ENCODE data around the gene NFRKB.

NFRKB gene

DNA sequence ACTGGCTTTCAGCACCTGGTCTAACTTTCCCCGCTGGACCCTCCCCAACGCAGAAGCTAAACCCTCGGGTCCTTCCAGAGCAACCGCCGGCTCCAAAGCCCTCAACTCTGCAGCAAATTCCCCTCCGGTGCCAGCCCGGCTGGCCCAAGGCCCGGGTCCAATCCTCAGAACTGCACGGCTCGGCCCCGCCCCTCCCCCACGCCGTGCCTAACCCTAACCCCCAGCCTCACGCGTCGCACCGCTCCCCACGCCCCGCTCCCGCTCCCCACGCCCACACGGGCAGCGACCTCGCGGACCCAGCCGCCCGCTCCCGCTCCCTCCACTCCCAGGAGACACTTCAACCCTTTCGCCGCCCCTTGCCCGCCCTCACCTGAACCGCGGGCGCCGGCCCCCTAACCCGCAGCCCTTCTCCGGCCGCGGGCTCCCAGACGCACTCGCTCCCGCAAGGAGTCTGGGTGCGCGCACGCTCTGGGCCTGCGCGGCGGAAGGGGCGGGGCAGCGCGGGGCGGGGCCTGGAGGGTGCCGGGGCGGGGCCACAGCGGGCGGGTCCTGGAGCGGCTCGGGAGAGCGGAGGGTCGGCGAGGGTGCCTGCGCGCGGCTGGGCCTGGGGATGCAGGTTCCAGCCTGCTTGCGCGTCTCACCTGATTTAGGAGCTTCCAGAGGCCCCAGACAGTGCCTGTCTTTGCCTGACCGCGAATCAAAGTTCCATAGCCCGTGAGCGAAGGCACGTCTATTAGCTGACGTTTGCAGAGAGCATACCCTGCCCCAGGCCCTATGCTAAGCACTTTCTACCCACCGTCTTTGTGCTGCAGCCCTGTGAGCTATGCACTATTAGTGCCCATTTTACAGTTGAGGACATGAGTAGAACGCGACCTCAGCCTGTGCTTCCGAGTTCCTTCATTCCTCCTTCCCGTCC, at the start of gene NFRKB:
Gene NFRKB, minus strand, starts transcription at position 453 of the 916 bp plus-strand sequence. CDS start 2,729 bp downstream, outside the sequence.
- DNase-seq: peak; percentile 82 to 92

GRCh38 chr11:129944696-129945095, 49.3 kb upstream of the NFRKB start:
- DNase-seq: no peak

- no peak for DNase-seq
Measured at GRCh38 chr11:129943036-129943435, 47.7 kb upstream of the NFRKB start.

GRCh38 chr11:129939510-129939909, 44.1 kb upstream of the NFRKB start:
- DNase-seq: no peak

- no peak for DNase-seq
Measured at GRCh38 chr11:129938764-129939163, 43.4 kb upstream of the NFRKB start.

DNA sequence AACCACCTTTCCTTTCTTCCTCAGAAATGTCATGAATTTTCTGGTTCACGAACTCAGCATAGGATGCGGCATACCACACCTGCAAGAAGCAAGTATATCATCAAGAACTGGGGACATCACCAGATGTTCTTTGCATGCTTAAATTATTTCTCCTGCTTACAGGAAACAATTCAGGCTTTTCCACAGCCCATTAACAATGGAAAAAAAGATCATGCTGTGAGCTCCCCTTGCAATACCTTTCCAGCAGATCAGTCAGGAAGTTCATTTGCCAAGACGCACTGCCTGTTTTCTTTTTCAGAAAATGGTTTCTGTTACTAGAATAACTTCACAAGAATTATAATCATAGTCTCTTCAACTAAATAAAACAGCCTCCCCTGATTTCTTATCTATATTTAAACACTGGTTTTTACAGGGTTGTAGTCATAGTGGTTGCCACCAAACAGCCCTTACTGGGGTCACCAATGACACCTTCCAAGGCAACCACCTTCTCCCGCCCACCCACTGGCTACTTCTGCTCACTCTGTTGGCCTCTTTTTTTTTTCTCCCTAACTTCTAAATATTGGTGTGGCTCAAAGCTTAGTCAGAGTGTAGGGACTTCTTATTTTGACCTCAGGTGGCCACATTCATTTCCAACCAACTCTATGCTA, 42.3 kb upstream of the NFRKB start:
- no peak for DNase-seq

- no peak for DNase-seq
Measured at GRCh38 chr11:129935723-129936122, 40.3 kb upstream of the NFRKB start.

DNA sequence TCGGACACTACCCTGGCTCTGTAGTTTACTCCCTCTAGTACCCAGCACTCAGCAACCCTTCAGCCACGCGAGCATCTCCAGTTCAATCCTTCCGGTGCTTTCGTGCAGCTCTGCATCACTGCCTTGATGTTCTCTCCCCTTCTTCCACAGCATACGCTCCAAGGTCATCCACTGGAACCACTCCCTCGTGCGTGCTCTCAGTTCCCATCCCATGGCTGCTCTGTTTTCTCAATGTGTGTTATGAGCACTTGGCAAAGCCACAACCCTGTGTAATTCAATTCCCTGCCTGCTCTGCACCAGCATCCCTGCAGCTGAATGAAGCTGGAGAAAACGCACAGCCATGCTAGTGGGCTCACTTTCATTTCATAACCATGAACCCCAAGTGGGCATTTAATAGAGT, 38.5 kb upstream of the NFRKB start:
- no peak for DNase-seq

- DNase-seq: no peak
Measured at GRCh38 chr11:129933262-129933661, 37.9 kb upstream of the NFRKB start.

DNA sequence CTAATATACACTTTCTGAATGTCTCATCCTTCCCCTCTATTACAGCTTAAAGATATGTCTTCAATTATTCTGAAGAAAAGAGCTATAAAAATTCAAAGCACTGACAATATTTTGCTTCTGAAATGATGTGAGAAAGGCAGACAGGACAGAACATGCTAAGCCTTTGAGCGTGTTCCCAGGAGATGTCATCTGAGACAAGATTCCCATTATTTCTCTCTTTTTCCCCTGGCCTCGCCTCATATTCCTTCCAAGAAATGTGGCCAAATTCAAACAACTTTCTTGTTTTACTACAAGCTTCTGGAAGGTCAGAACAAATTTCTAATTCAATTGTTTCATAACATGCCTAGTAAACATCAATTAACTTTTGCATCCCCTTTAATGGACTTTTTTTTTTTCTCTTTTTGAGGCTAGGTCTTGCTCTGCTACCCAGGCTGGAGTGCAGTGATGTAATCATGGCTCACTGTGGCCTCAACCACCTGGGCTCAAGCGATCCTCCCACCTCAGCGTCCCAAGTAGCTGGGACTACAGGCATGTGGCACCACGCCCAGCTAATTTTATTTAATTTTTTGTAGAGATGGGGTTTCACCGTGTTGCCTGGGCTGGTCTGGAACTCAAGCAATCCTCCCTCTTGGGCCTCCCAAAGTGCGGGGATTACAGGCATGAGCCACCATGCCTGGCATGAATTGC, 37.1 kb upstream of the NFRKB start:
- no peak for DNase-seq

- DNase-seq: no peak
Measured at GRCh38 chr11:129930743-129931142, 35.4 kb upstream of the NFRKB start.

GRCh38 chr11:129930296-129930695, 34.9 kb upstream of the NFRKB start:
- no peak for DNase-seq

GRCh38 chr11:129929721-129930120, 34.3 kb upstream of the NFRKB start:
- no peak for DNase-seq

- DNase-seq: no peak
Measured at GRCh38 chr11:129928923-129929692, 33.7 kb upstream of the NFRKB start.

GRCh38 chr11:129922674-129923073, 27.3 kb upstream of the NFRKB start:
- DNase-seq: no peak

DNA sequence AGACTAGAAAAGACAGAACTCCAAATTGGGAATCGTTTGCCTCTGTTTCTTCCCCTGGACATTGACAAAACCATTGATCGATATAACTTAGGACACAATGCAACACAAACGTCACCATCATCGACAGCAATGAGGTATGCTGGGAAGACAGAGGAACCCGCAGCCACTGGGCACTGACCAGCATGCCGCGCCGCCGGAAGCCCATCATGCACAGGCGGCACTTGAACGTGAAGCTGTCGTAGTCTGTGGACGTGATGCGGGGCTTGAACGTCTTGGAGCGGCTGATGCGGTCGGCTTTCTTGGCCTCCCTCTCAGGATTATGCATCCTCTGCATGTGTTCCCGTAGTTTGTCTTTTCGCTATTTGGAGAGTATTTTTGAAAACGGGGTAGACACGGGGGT, 23.0 kb upstream of the NFRKB start:
- no peak for DNase-seq

DNA sequence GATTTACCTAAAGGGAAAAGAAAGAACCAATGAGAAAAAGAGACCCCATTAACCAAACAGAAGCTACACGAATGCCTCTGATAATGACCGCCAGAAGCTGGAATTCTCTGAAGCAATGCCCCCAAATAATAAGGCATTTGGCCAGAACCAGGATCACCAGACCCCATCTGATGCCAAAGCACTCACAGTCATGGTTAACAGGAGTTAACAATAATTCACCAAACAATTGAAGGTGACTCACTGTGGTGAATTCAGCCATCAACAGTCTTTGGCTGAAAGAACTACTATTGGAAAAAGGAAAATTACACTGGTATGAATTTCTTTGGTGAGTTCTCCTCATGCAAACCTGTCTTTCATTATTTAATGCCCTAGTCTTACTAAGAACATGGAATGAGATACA, 21.9 kb upstream of the NFRKB start:
- no peak for DNase-seq

DNA sequence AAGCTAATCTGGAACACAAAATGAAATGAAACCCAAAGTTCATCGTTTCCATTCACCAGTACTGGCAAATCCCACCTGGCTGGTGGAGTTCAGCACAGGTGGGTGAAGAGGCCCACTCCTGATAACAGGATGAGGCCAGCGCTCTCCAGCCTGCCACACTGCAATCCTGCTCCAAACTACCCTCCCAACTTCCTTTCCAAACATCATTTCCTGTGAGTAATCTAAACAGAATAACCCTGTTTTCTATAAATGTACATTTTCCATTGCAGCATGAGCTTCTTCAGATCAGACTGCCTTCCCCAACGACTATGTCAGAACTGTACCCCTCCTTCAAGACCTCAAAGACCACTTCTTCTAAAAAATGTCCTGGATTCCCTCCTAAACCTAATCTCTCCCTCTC, 15.9 kb upstream of the NFRKB start:
- no peak for DNase-seq

DNA sequence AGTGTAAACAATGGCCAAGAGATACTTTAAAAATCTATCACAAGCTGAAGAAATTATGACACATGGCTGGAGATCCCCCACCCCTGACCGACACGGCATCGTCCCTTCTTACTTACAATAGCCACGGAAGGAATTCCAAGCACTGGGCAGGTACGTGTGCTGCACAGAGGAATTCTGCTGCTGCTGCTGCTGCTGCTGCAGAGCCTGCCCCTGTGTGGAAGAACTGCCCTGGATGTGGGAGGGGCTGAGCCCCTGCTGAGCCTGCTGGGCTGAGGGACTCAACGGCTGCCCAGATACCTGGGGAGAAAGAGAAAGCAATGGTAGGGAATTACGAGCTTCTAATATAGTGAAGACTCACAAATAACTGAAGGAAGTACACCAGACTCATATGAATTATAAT, 15.0 kb upstream of the NFRKB start:
- DNase-seq: no peak

DNA sequence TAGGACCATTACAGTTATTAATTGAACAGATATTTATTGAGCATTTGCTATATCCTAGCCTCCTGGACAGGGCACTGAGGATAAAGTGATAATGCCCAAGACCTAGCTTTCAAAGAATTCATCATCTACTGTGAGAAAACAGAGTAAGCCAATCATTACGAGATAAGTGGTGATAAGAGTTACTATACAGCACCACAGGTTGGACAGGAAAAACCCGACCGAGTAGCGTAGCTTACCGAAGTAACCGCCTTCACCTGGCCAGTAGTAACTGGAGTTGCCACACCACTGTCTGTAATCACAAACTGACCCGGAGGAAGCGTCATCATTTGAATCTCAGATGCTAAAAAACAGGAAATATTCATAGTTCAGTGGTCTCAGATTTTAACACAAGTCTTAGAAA, 10.0 kb upstream of the NFRKB start:
- DNase-seq: no peak

DNA sequence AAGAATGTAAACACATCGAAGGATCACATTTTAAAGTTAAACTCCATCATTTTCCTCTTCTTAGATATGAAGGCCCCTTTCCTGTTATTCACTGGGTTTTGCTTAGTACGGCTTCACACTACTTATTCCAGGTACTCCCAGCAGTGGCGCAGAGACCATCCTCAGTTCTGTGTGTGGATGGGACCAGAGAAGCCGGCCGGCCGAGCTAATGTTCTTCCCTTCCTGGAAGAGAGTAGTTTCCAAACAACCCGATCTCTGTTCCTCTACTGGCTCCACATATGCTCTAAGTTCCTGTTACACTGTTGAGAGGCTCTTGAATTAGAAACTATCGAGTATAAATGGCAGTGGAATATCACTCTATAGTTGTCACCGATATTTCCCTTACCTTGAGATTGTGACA, 684 bp upstream of the NFRKB start:
- DNase-seq: no peak

GRCh38 chr11:129894278-129895125, 876 bp downstream of the NFRKB start:
- no peak for DNase-seq

Data from stimulated activated CD4-positive, alpha-beta T cell treated with anti-CD3 and anti-CD28 coated beads, Interleukin-4, amount 100 ng/mL, for 4 hours (primary cell).